ENCODE results near the gene SECISBP2L. TPM values are rescaled to one million over a fixed set of nuclear protein-coding genes. Genes with fewer than 3 reads are reported as not detected.

SECISBP2L gene
- total RNA-seq, 1 experiment from 2014 or later = 40.5 TPM

GRCh38 chr15:49088996-49089395, 42.8 kb upstream of the SECISBP2L start:
- no peak for ATAC-seq
- BruUV-seq (replicated peaks) = no TSS peak
- Histone ChIP-seq H3K4me1 (ENCODE audit: control insufficient read depth, insufficient read depth, low read length) (no peaks in the 10 kb centered on the region), H3K27ac (ENCODE audit: low read length) (no peak overlapping the region), H3K27me3 (ENCODE audit: control insufficient read depth, insufficient read depth, low read length) (no peaks in the 10 kb centered on the region), H3K4me3 (ENCODE audit: low read depth in 2 of 2, low read length in 2 of 2) (no peak overlapping the region), H3K36me3 (ENCODE audit: control insufficient read depth, insufficient read depth, low read length) (no peaks in the 10 kb centered on the region), H3K9me3 (ENCODE audit: control insufficient read depth, insufficient read depth, low read depth, low read length) (no peaks in the 10 kb centered on the region)
- DNase-seq (ENCODE audit: low read depth, low spot score) = no peak
- POLR2A ChIA-PET = no interaction called here
- TF ChIP-seq TCF7L2 (IDR thresholded peaks at IDR 0.05; ENCODE audit: low read depth, low read length) (no peak), POLR2AphosphoS5 (IDR thresholded peaks at IDR 0.05; ENCODE audit: low read depth, low read length) (no peak), REST (IDR thresholded peaks at IDR 0.05; ENCODE audit: insufficient read depth in 1 of 2, low read depth in 2 of 2, low read length in 1 of 2) (no peak), SIN3A (IDR thresholded peaks at IDR 0.05; ENCODE audit: borderline replicate concordance, insufficient read depth, low read depth, low read length) (no peak)
- TF ChIP-seq, protein P1, sequence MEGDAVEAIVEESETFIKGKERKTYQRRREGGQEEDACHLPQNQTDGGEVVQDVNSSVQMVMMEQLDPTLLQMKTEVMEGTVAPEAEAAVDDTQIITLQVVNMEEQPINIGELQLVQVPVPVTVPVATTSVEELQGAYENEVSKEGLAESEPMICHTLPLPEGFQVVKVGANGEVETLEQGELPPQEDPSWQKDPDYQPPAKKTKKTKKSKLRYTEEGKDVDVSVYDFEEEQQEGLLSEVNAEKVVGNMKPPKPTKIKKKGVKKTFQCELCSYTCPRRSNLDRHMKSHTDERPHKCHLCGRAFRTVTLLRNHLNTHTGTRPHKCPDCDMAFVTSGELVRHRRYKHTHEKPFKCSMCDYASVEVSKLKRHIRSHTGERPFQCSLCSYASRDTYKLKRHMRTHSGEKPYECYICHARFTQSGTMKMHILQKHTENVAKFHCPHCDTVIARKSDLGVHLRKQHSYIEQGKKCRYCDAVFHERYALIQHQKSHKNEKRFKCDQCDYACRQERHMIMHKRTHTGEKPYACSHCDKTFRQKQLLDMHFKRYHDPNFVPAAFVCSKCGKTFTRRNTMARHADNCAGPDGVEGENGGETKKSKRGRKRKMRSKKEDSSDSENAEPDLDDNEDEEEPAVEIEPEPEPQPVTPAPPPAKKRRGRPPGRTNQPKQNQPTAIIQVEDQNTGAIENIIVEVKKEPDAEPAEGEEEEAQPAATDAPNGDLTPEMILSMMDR (IDR thresholded peaks at IDR 0.05) = no peak
- in situ Hi-C loops (cut with HindIII; ENCODE audit: low pct_unique_long_range_greater_than_20kb, low sequenced_read_pairs) (no loop called here), intact Hi-C loops (cut with micrococcal nuclease; ENCODE audit: unreplicated experiment) (no loop called here)
- CTCF ChIA-PET = no interaction called here

DNA sequence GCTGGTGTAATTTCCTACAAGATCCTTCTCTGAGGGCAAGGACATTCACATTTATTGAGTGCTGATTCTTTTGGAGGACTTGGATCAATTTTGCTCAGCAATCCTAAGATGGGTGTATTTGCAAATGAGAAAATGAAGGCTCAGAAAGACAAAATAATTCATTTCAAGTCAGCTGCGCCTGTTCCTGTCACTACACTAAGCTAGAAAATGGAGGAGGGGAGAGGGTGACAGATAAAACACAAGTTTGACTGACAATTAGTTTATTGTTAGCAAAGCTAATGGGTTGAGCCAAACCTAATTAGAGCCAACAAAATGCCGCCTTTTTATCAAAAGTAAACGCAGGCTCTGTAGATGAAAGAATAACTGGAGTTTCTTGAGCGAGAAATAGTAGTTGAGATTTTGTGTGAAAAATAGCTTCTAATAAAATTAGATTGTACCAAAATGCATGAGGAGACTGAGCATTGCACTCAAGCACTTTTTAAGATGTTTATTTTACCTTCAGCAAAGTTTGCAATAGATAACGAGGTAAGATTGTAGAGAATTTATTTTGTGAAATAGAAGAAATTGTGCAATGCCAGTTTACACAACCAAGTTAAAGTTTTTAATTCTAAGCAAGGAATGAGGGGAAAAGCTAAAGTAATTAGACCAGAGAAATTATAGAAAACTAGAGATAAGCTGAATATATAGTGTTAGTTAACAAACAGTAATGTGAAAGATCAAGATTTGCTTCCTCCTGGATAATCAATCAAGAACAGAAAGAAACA, 39.6 kb upstream of the SECISBP2L start:
- H3K9me3 ChIP-seq (ENCODE audit: control insufficient read depth, insufficient read depth, low read depth, low read length) = no peaks in the 10 kb centered on the region
- ATAC-seq (no peak), DNase-seq (ENCODE audit: low read depth, low spot score) (no peak)
- intact Hi-C loops (cut with micrococcal nuclease; ENCODE audit: unreplicated experiment) (no loop called here), in situ Hi-C loops (cut with HindIII; ENCODE audit: low pct_unique_long_range_greater_than_20kb, low sequenced_read_pairs) (no loop called here)
- TF ChIP-seq TCF7L2 (IDR thresholded peaks at IDR 0.05; ENCODE audit: low read depth, low read length) (no peak), POLR2AphosphoS5 (IDR thresholded peaks at IDR 0.05; ENCODE audit: low read depth, low read length) (no peak), REST (IDR thresholded peaks at IDR 0.05; ENCODE audit: insufficient read depth in 1 of 2, low read depth in 2 of 2, low read length in 1 of 2) (no peak), SIN3A (IDR thresholded peaks at IDR 0.05; ENCODE audit: borderline replicate concordance, insufficient read depth, low read depth, low read length) (no peak)
- TF ChIP-seq, protein P1 (IDR thresholded peaks at IDR 0.05) = no peak
- no peaks in the 10 kb centered on the region for H3K27me3 ChIP-seq (ENCODE audit: control insufficient read depth, insufficient read depth, low read length)
- BruUV-seq (replicated peaks) = no TSS peak
- CTCF ChIA-PET = no interaction called here
- H3K27ac ChIP-seq (ENCODE audit: low read length) = no peak overlapping the region
- POLR2A ChIA-PET = interaction anchor here (0.6 kb wide), 1 partner anchor 11 kb away, joined by 7 read pairs; no protein-coding TSS in a partner anchor
- H3K4me1 ChIP-seq (ENCODE audit: control insufficient read depth, insufficient read depth, low read length) = no peaks in the 10 kb centered on the region
- no peaks in the 10 kb centered on the region for H3K36me3 ChIP-seq (ENCODE audit: control insufficient read depth, insufficient read depth, low read length)
- no peak overlapping the region for H3K4me3 ChIP-seq (ENCODE audit: low read depth in 2 of 2, low read length in 2 of 2)
